Stimulated activated CD8-positive, alpha-beta memory T cell treated with anti-CD3 and anti-CD28 coated beads, Interleukin-4, amount 100 ng/mL, for 1 hour (primary cell): ENCODE results near the gene YLPM1.
"Not testable (repeated sequence)": the region's sequence is repeated elsewhere in the genome, so short reads cannot be mapped to it uniquely, and the experiment has no call there.

Source experiments
- DNase-seq, 2 donors: peaks; one replicate each; pipeline ENCODE4 v3.0.0-alpha.2; 2020; ENCODE audit warnings: low read depth in 2 of 2, low spot score in 1 of 2

Gene YLPM1

DNA sequence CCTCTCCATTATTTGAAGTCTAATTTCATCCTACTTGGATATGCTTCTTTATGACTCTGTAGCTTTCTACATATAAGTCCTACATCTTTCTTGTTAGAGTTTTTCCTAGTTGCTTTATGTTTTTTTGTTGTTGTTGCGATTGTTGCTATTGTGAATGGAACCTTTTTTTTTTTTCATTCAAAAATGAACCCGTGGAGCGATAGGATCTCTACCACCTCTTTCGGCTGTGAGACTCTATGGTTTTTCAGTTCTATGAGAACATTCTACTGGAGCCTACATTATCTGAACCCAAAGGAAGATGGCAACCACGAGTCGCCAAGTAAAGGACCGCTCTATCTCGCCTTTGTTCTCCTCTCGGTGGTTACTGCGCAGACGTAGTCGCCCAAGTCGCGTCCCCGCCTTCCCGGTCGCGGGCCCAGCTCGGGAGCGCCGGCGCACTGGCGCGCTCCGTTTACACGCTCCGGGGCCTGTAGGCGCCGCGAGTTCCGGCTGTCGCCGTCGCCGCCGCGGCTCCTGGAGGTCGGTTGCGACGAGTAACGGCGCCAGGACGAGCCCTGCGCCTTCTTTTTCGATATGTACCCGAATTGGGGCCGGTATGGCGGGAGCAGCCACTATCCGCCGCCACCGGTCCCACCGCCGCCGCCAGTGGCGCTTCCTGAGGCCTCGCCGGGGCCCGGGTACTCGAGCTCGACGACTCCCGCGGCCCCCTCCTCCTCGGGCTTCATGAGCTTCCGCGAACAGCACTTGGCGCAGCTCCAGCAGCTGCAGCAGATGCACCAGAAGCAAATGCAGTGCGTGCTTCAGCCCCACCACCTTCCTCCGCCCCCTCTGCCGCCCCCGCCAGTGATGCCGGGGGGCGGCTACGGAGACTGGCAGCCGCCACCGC lies at the start of gene YLPM1:
Gene YLPM1 (plus strand): TSS at position 400 of the 886 bp plus-strand sequence. CDS start 174 bp downstream, at position 574.
- peak; percentile 75 to 85 for DNase-seq

GRCh38 chr14:74713395-74713735 lies 49.8 kb upstream of the YLPM1 start:
- DNase-seq, result no peak

DNA sequence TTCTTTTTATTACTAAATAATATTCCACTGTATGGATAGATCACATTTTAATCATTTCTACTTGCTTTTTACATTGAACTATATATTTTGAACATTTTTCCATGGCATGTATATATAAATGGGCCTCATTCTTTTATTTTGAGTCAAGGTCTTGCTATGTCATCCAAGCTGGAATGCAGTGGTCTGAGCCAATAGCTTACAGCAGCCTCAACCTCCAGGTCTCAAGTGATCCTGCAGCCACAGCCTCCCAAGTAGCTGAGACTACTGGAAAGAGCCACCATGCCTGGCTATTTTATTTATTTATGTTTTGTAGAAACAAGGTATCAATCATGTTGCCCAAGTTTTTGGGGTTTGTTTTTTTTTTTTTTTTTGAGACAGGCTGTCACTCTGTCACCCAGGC lies 42.6 kb upstream of the YLPM1 start:
- no peak for DNase-seq

DNA sequence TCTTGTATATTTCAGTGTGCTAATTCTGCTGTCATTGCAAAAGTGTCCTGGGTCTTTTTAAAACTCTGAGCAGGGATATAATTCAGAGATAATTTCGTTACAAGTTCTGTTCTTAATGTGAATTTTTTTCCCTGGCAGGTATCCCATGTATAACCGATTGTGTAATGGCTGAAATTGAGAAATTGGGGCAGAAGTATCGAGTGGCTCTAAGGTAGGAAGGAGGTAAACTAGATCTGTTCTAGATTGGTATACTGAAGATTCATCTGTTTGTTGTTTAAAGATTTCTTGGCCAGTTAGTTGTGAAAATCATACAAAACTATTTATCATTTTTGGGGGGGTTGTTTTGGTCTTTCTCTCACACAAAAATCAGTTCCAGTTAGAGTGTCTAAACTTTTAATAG lies 40.0 kb upstream of the YLPM1 start:
- no peak for DNase-seq

DNA sequence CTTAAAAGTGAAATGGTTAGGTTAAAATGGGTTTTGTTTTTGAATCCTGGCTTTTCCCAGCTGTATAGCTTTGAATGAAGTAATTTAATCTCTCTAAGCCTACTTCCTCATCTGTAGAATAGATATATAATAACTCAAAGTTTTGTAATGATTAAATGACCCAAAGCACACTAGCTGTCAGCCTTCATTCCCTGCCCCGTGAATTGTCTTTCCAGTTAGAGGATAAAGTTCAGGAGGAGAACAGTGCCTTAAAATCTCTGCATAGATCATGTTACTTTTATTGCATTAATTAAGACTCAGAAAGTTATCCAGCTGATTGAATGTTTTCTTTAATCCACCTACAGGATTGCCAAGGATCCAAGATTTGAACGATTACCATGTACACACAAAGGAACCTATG lies 30.7 kb upstream of the YLPM1 start:
- no peak for DNase-seq

GRCh38 chr14:74733221-74733620 lies 29.9 kb upstream of the YLPM1 start:
- DNase-seq, result no peak

DNA sequence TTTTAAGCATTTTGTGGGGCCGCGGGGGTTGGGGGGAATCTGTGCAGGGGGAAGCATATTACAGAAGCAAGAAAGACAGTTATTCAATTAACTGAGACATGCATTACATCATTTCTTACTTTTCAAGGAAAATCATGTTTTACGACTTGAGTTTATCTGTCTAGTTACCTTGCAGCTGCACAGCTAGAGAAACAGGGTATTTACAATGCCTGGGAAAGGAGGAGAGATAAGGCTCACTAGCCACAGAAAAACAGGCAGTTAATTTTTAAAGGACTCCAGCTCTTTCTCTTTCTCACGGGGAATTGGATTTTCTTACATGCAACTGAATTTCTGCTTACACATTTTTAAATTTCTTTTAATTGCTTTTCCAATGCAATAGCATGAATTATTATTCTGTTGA lies 28.0 kb upstream of the YLPM1 start:
- no peak for DNase-seq

DNA sequence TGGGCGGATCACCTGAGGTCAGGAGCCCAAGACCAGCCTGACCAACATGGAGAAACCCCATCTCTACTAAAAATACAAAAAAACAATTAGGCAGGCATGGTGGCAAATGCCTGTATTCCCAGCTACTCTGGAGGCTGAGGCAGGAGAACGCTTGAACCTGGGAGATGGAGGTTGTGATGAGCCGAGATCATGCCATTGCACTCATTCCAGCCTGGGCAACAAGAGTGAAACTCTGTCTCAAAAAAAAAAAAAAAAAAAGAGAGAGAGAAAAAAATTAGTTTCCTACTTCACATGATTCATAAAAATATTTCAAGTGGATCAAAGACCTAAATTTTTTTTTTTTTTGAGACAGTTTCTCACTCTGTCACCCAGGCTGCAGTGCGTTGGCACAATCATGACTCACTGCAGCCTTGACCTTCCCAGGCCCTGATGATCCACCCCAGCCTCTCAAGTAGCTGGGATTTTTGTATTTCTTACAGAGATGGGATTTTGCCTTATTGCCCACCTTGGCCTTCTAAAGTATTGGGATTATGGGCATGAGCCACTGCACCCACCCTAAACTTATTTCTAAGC lies 25.3 kb upstream of the YLPM1 start:
- no peak for DNase-seq

DNA sequence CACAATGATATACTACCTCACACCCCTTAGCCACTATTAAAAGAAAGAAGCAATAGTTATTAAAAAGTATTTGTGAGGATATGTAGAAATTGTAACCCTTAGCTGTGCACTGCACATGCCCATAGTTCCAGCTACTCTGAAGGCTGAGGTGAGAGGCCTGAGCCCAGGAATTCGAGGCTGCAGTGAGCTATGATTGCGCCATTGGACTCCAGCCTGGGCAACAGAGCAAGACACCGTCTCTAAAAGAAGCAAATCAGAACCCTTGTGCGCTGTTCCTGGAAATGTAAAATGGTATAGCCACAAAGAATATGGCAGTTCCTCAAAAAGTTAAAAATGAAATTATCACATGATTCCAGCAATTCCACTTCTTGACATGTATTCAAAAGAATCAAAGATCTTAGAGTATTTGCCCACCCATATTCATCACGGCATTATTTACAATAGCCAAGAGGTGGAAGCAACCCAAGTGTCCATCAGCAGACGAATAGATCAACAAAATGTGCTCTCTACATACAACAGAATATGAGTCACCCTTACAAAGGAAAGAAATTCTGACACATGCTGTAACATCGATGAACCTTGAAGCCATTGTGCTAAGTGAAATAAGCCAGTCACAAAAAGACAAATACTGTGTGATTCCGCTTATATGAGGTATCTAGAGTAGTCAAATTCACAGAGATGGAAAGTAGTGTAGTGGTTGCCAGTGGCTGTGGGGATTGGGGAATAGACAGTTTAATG lies 23.7 kb upstream of the YLPM1 start:
- DNase-seq, result no peak

- no peak for DNase-seq
Observed at GRCh38 chr14:74747237-74747636, 15.9 kb upstream of the YLPM1 start.

DNA sequence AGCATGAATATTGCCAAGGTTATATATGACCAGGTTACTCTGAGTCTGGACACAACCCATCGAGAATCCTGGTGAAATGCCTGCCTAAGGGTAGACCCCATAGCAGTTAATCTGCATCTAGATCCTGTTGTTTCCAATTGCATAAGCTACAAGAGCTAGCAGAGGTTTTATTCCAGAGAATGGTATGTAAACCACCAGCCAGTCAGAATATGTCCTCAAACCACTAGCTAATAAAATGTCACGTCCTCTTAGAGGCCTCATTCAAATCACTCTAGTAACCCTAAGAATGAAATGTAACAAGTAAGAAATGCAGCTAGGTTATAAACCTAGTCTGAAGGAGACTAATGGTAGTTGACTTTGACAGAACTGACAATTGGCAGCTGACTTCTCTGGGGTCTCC lies 9.0 kb upstream of the YLPM1 start:
- DNase-seq, result no peak

- DNase-seq, result no peak
Observed at GRCh38 chr14:74754899-74755298, 8.2 kb upstream of the YLPM1 start.

DNA sequence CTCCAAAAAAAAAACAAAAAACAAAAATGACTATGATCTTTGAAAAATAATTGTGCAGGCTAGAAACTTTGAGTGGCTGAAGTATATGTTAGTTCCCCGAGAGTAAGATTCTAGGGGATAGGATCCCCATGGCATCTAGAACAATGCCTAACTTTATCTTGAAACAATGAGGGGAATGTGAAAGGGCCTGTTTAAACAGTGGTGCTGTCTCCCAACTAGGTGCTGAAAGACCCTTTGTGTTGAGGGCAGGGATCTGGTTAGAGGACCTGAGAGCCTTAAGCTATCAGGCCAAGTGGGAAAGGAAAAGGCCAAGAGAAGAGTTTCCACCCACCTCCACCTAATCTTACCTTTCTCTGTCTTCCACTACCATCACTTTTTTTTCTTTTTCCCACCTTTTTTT lies 6.8 kb upstream of the YLPM1 start:
- no peak for DNase-seq

- not testable (repeated sequence) for DNase-seq
Observed at GRCh38 chr14:74758505-74758904, 4.6 kb upstream of the YLPM1 start.

GRCh38 chr14:74763803-74764531 lies 851 bp downstream of the YLPM1 start:
- DNase-seq, result no peak

DNA sequence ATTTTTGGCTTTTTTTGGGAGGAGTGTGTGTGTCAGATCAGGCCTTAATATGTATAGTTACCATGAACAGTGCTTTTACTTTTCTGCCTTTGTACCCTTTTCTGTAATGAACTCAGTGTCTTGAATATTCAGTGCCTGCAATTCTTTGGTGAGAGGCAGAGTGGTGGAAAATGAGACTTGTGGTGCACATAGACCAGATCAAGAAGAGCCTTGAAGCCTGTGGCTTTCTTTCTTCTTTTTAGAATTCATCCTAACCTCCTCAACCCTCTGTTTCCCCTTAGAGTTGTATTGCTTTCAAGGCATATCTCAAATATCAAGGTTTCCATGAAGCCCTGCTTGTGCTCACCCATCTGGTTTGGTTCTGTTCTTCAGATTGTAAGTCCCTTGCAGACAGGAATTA lies 2.6 kb downstream of the YLPM1 start:
- DNase-seq, result no peak

DNA sequence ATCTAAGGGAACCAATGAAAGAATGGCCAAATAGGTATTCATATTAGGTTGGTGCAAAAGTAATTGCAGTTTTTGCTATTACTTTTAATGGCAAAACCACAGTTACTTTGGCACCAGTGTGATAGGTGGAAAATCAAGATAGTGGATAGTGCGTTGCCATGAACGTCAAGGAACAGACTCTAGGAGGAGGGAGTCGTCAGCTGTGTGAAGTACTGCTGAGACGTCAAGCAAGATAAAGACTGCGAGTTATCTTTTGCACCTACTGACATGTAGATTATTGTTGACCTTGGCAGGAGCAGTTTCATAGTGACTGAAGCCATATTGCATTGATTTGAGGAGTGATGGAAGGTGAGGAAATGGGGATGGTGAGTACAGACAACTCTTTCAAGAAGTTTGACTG lies 8.3 kb downstream of the YLPM1 start:
- DNase-seq, result no peak

GRCh38 chr14:74784634-74785033 lies 21.5 kb downstream of the YLPM1 start:
- DNase-seq, result no peak

DNA sequence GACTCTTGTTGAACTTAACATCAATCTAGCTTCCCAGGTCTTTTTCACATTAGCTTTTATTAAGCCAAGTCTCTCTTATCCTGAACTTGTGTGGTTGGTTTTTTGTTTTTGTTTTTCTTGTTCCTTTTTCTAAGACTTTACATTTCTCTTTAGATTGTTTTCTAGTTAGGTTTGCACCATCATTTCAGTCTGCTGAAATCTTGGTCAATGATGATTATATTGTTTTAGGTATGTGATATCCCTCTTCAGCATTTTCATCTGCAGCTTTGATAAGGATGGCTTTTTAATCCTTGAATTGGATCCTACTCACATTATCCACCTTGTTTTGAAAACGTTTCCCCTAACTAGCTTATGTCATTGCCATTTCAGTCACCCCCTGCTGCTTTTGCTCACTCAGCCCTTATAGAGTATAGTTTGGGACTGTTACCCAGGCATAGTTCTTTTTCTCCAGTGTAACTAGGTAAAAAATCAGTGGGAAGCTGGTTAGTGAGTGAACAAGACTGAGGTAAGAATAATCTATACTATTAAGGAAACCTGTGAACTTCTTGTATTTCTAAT lies 22.0 kb downstream of the YLPM1 start:
- DNase-seq, result no peak

- no peak for DNase-seq
Observed at GRCh38 chr14:74786796-74787315, 23.7 kb downstream of the YLPM1 start.
